CD4-positive, alpha-beta T cell (primary cell): ENCODE results near the gene KCNJ15. TPM values are rescaled to one million over a fixed set of nuclear protein-coding genes. Genes with fewer than 3 reads are reported as not detected.

ENCODE experiments used
- ATAC-seq: fragments of 200-7000 bp; cut with Tn5 transposase; one replicate; pipeline ENCODE4 v1.10.0; 2022; ENCODE audit warnings: mild to moderate bottlenecking; ENCODE audit not compliant: poor library complexity
- CTCF ChIA-PET: fragments of 350-600 bp; sonication (Branson Sonifier 250); formaldehyde crosslinking; loops from one replicate; lab custom pipeline; 2021; ENCODE audit warnings: antibody characterized with exemption, inconsistent platforms; lab: Charles Lee
- POLR2A ChIA-PET: fragments of 350-600 bp; sonication (Branson Sonifier 250); formaldehyde crosslinking; loops from one replicate; lab custom pipeline; 2021; ENCODE audit warnings: antibody characterized with exemption, inconsistent platforms; lab: Charles Lee
- DNase-seq, 14 experiments: peaks; one replicate each; pipeline ENCODE4 v3.0.0-alpha.2; 2013 to 2020; ENCODE audit warnings: mixed read lengths in 2 of 14
- H3K27ac ChIP-seq, 2 donors: one replicate each; pipeline versions ENCODE4 v1.5.1 to v1.7.0; 2013; ENCODE audit warnings: low read length in 2 of 2, low read depth in 1 of 2, mild to moderate bottlenecking in 1 of 2
- H3K27me3 ChIP-seq, 2 experiments: 1 replicate in 1 of 2; 2 replicates in 1 of 2; pipeline versions ENCODE4 v1.6.1 to v1.7.0; 2013; ENCODE audit warnings: low read length in 2 of 2, control low read depth in 1 of 2, mild to moderate bottlenecking in 1 of 2, moderate library complexity in 1 of 2; ENCODE audit not compliant: insufficient read depth in 2 of 2, control insufficient read depth in 1 of 2
- H3K36me3 ChIP-seq: one replicate; pipeline ENCODE4 v1.6.1; 2013; ENCODE audit warnings: low read length, control low read depth; ENCODE audit not compliant: insufficient read depth
- H3K4me1 ChIP-seq: one replicate; pipeline ENCODE4 v1.6.1; 2013; ENCODE audit warnings: low read length, control low read depth; ENCODE audit not compliant: insufficient read depth
- H3K4me3 ChIP-seq: one replicate; pipeline ENCODE4 v1.5.1; 2013; ENCODE audit warnings: mild to moderate bottlenecking, low read length, moderate library complexity
- H3K9me3 ChIP-seq, 2 experiments: 1 replicate in 1 of 2; 2 replicates in 1 of 2; pipeline versions ENCODE4 v1.6.1 to v1.7.0; 2013; ENCODE audit warnings: low read length in 2 of 2, mild to moderate bottlenecking in 2 of 2, control low read depth in 1 of 2, moderate library complexity in 1 of 2; ENCODE audit not compliant: control insufficient read depth in 1 of 2, insufficient read depth in 1 of 2
- H3K27ac Mint-ChIP-seq: one replicate; pipeline ENCODE4 v1.8.0; 2020; ENCODE audit warnings: mixed read lengths
- H3K27me3 Mint-ChIP-seq: one replicate; pipeline ENCODE4 v1.8.0; 2021; ENCODE audit warnings: mixed read lengths
- H3K36me3 Mint-ChIP-seq: one replicate; pipeline ENCODE4 v1.8.0; 2021; ENCODE audit warnings: low read depth, mixed read lengths
- H3K4me1 Mint-ChIP-seq: one replicate; pipeline ENCODE4 v1.8.0; 2021; ENCODE audit warnings: low read depth, mixed read lengths
- H3K4me3 Mint-ChIP-seq: one replicate; pipeline ENCODE4 v1.8.0; 2020; ENCODE audit warnings: mild to moderate bottlenecking, mixed read lengths
- H3K9me3 Mint-ChIP-seq: one replicate; pipeline ENCODE4 v1.8.0; 2020; ENCODE audit warnings: mixed read lengths
- CTCF ChIP-seq: fragments of 200-600 bp; IDR thresholded peaks from one replicate; pipeline ENCODE4 v1.8.0; 2022; ENCODE audit warnings: antibody characterized with exemption, mild to moderate bottlenecking
- intact Hi-C, 2 experiments: fragments of 100-400 bp; cut with DNase I in 1 of 2; cut with micrococcal nuclease in 1 of 2; formaldehyde crosslinking; loops; one replicate each; pipeline versions ENCODE4 v1.15.1 to v1.9.0; 2023 to 2025; cut with DNase I, micrococcal nuclease
- total RNA-seq, 174 experiments: library from RNA in 2 of 174; stranded (reverse) in 2 of 174; gene quantifications; one replicate each; pipeline ENCODE4 v1.2.3 and lab custom pipeline; 2021 to 2026

KCNJ15 gene
- total RNA-seq, 2 experiments from 2014 or later, result 0.19 TPM; not detected in 1

GRCh38 chr21:38286739-38287471 lies 30.1 kb downstream of the KCNJ15 start:
- CTCF ChIA-PET, result interaction anchor here (1.5 kb wide), 1 partner anchor 66 kb away, joined by 3 read pairs; no protein-coding TSS in a partner anchor
- Histone ChIP-seq H3K27me3 (no peaks in the 10 kb centered on the region), H3K9me3 (no peaks in the 10 kb centered on the region), H3K4me3 (no peak overlapping the region), H3K27ac (no peak overlapping the region), H3K36me3 (no peaks in the 10 kb centered on the region), H3K4me1 (no peaks in the 10 kb centered on the region)
- DNase-seq, result no peak
- no peaks in the 10 kb centered on the region for H3K27me3 Mint-ChIP-seq
- no peak for TF ChIP-seq CTCF
- POLR2A ChIA-PET, result no interaction called here
- H3K27ac Mint-ChIP-seq, result no peak overlapping the region
- intact Hi-C loops, result no loop called here
- H3K36me3 Mint-ChIP-seq, result no peaks in the 10 kb centered on the region
- no peaks in the 10 kb centered on the region for H3K4me1 Mint-ChIP-seq
- no peak for ATAC-seq
- no peak overlapping the region for H3K4me3 Mint-ChIP-seq
- H3K9me3 Mint-ChIP-seq, result no peaks in the 10 kb centered on the region

- no peaks in the 10 kb centered on the region for H3K9me3 ChIP-seq
- no peaks in the 10 kb centered on the region for H3K27me3 Mint-ChIP-seq
- DNase-seq (no peak), ATAC-seq (no peak)
- ChIA-PET CTCF (interaction anchor here (1.5 kb wide), 1 partner anchor 65 kb away, joined by 3 read pairs; no protein-coding TSS in a partner anchor), POLR2A (no interaction called here)
- intact Hi-C loops, result no loop called here
- no peaks in the 10 kb centered on the region for H3K4me1 ChIP-seq
- no peaks in the 10 kb centered on the region for H3K4me1 Mint-ChIP-seq
- H3K27me3 ChIP-seq, result no peaks in the 10 kb centered on the region
- no peaks in the 10 kb centered on the region for H3K9me3 Mint-ChIP-seq
- no peaks in the 10 kb centered on the region for H3K36me3 Mint-ChIP-seq
- no peak overlapping the region for H3K27ac ChIP-seq
- no peak overlapping the region for H3K27ac Mint-ChIP-seq
- TF ChIP-seq CTCF, result no peak
- no peaks in the 10 kb centered on the region for H3K36me3 ChIP-seq
- no peak overlapping the region for H3K4me3 ChIP-seq
- no peak overlapping the region for H3K4me3 Mint-ChIP-seq
Observed at GRCh38 chr21:38287476-38287875, 30.7 kb downstream of the KCNJ15 start.

GRCh38 chr21:38289705-38290485 lies 33.1 kb downstream of the KCNJ15 start:
- ATAC-seq (peak; percentile 11), DNase-seq (peak in 3 of 14 experiments; percentile 24 to 76 (median 63))
- no peaks in the 10 kb centered on the region for H3K27me3 ChIP-seq
- H3K36me3 Mint-ChIP-seq, result no peaks in the 10 kb centered on the region
- no peak overlapping the region for H3K27ac Mint-ChIP-seq
- TF ChIP-seq CTCF, result no peak
- POLR2A ChIA-PET, result no interaction called here
- no peaks in the 10 kb centered on the region for H3K9me3 Mint-ChIP-seq
- H3K36me3 ChIP-seq, result no peaks in the 10 kb centered on the region
- H3K4me3 ChIP-seq, result no peak overlapping the region
- H3K27me3 Mint-ChIP-seq, result no peaks in the 10 kb centered on the region
- H3K27ac ChIP-seq, result no peak overlapping the region
- H3K4me1 ChIP-seq, result peaks cover 13% of the 10 kb centered on the region
- no peaks in the 10 kb centered on the region for H3K9me3 ChIP-seq
- CTCF ChIA-PET, result no interaction called here
- H3K4me3 Mint-ChIP-seq, result no peak overlapping the region
- intact Hi-C loops, result no loop called here
- peaks cover 13% of the 10 kb centered on the region for H3K4me1 Mint-ChIP-seq
